HG02840 (cell line): Measurements from ENCODE around the gene AASDHPPT.

Experiments
- ATAC-seq: cut with Tn5 transposase; IDR thresholded peaks from one replicate; pipeline ENCODE4 v1.9.1; 2021; ENCODE audit warnings: mild to moderate bottlenecking, moderate library complexity, moderate number of reproducible peaks; ENCODE audit not compliant: unreplicated experiment, low FRiP score

AASDHPPT gene

GRCh38 chr11:106082096-106082495, 4.6 kb downstream of the AASDHPPT start:
- no peak for ATAC-seq

- no peak for ATAC-seq
Measured at GRCh38 chr11:106086135-106086534, 8.7 kb downstream of the AASDHPPT start.

- no peak for ATAC-seq
Measured at GRCh38 chr11:106086850-106087249, 9.4 kb downstream of the AASDHPPT start.

GRCh38 chr11:106087815-106088435, 10.5 kb downstream of the AASDHPPT start:
- ATAC-seq: no peak

- ATAC-seq: no peak
Measured at GRCh38 chr11:106088896-106089295, 11.4 kb downstream of the AASDHPPT start.

GRCh38 chr11:106091480-106092123, 14.1 kb downstream of the AASDHPPT start:
- peak; percentile 99 for ATAC-seq

GRCh38 chr11:106092446-106092845, 15.0 kb downstream of the AASDHPPT start:
- no peak for ATAC-seq

GRCh38 chr11:106098893-106099553, 21.6 kb downstream of the AASDHPPT start:
- no peak for ATAC-seq

GRCh38 chr11:106101370-106101769, 23.9 kb downstream of the AASDHPPT start:
- no peak for ATAC-seq

- no peak for ATAC-seq
Measured at GRCh38 chr11:106101819-106102218, 24.4 kb downstream of the AASDHPPT start.

GRCh38 chr11:106105986-106106385, 28.5 kb downstream of the AASDHPPT start:
- no peak for ATAC-seq

GRCh38 chr11:106121570-106122320, 44.3 kb downstream of the AASDHPPT start:
- no peak for ATAC-seq

GRCh38 chr11:106127604-106128003, 50.1 kb downstream of the AASDHPPT start:
- ATAC-seq: no peak

- ATAC-seq: no peak
Measured at GRCh38 chr11:106128740-106129139, 51.3 kb downstream of the AASDHPPT start.

- no peak for ATAC-seq
Measured at GRCh38 chr11:106131998-106132397, 54.5 kb downstream of the AASDHPPT start.

GRCh38 chr11:106132582-106133354, 55.3 kb downstream of the AASDHPPT start:
- no peak for ATAC-seq

- no peak for ATAC-seq
Measured at GRCh38 chr11:106133529-106133928, 56.1 kb downstream of the AASDHPPT start.

GRCh38 chr11:106137061-106137460, 59.6 kb downstream of the AASDHPPT start:
- ATAC-seq: no peak

- ATAC-seq: no peak
Measured at GRCh38 chr11:106137758-106138157, 60.3 kb downstream of the AASDHPPT start.
